Liver (tissue), 3 donors: ENCODE results near the gene BRAF.

ENCODE experiments used
- EGR1 ChIP-seq, 2 donors: IDR thresholded peaks; 2 replicates each; pipeline ENCODE4 v1.6.1; 2016 to 2018; ENCODE audit warnings: antibody characterized with exemption in 2 of 2, low read depth in 2 of 2
- GABPA ChIP-seq, 2 donors: IDR thresholded peaks in 1 of 2; conservative IDR thresholded peaks in 1 of 2; 2 replicates each; pipeline ENCODE4 v1.6.1; 2016; ENCODE audit warnings: antibody characterized with exemption in 2 of 2, mild to moderate bottlenecking in 1 of 2, moderate library complexity in 1 of 2
- JUND ChIP-seq, 2 donors: IDR thresholded peaks; 2 replicates each; pipeline ENCODE4 v1.6.1; 2016; ENCODE audit warnings: antibody characterized with exemption in 2 of 2
- SP1 ChIP-seq: IDR thresholded peaks from 2 replicates; pipeline ENCODE4 v1.6.1; 2018; ENCODE audit warnings: antibody characterized with exemption, mild to moderate bottlenecking
- TAF1 ChIP-seq: conservative IDR thresholded peaks from 2 replicates; pipeline ENCODE4 v1.6.1; 2016; ENCODE audit warnings: antibody characterized with exemption, mild to moderate bottlenecking
- TF ChIP-seq, protein P1 (sequence below): fragments of 150-350 bp; IDR thresholded peaks from 2 replicates; pipeline ENCODE4 v1.5.1; 2017; ENCODE audit warnings: improper control_type of control experiment, low read depth, low read length; ENCODE audit not compliant: missing input control
- TF ChIP-seq, protein P2 (sequence below): IDR thresholded peaks from 2 replicates; pipeline ENCODE4 v1.6.1; 2016; ENCODE audit warnings: antibody characterized with exemption
- donor health status: healthy.
- donor health status: healthy.

DNA sequence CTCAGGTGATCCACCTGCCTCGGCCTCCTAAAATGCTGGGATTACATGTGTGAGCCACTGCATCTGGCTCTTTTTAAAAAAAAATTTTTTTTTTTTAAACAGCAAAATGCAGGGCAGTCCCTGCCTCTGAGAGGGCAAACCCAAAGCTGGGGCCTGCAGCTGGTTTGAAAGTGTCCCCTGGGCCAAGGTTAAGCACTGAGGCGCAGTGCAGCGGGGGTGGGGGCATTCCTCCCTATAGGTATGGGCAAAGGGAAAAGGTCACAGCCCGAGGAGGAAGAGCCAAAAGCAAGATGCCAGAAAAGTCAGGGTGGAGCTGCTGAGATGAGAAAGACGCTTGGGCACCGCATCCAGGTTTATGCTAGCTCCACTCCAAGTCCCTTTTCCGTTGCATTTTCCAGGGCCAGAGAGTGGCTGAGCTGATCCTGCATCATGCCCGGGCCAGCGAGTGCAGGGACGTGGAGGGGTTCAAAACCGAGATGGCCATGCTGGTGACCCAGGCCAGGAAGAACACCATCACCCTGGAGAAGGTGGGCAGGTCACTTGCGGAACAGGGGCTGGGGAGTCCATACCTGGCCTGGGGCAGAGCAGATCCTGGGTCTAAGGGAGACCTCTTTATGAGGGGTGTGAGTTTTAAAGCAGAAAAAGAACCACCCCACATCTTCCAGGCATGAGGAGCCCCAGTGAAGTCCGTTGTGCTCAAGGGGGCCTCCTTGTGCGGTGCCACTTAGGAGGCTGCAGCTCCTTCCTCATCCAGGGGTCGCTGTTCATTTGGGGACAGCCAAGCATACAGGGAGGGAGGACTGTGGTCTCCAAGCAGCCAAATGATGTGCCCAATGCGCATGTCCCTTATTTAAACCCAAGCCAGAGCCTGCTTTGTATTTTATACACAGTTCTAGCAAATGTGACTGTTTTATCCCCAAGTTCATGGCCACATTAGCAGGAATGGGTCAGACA lies 235.3 kb downstream of the BRAF start:
- TF ChIP-seq, protein P1, sequence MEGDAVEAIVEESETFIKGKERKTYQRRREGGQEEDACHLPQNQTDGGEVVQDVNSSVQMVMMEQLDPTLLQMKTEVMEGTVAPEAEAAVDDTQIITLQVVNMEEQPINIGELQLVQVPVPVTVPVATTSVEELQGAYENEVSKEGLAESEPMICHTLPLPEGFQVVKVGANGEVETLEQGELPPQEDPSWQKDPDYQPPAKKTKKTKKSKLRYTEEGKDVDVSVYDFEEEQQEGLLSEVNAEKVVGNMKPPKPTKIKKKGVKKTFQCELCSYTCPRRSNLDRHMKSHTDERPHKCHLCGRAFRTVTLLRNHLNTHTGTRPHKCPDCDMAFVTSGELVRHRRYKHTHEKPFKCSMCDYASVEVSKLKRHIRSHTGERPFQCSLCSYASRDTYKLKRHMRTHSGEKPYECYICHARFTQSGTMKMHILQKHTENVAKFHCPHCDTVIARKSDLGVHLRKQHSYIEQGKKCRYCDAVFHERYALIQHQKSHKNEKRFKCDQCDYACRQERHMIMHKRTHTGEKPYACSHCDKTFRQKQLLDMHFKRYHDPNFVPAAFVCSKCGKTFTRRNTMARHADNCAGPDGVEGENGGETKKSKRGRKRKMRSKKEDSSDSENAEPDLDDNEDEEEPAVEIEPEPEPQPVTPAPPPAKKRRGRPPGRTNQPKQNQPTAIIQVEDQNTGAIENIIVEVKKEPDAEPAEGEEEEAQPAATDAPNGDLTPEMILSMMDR: no peak
- TF ChIP-seq GABPA (IDR thresholded peaks at IDR 0.05 in 1 of 2, conservative IDR thresholded peaks at IDR 0.05 in 1 of 2): no peak
- TF ChIP-seq SP1: no peak
- TF ChIP-seq, protein P2, sequence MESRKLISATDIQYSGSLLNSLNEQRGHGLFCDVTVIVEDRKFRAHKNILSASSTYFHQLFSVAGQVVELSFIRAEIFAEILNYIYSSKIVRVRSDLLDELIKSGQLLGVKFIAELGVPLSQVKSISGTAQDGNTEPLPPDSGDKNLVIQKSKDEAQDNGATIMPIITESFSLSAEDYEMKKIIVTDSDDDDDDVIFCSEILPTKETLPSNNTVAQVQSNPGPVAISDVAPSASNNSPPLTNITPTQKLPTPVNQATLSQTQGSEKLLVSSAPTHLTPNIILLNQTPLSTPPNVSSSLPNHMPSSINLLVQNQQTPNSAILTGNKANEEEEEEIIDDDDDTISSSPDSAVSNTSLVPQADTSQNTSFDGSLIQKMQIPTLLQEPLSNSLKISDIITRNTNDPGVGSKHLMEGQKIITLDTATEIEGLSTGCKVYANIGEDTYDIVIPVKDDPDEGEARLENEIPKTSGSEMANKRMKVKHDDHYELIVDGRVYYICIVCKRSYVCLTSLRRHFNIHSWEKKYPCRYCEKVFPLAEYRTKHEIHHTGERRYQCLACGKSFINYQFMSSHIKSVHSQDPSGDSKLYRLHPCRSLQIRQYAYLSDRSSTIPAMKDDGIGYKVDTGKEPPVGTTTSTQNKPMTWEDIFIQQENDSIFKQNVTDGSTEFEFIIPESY: no peak
- TF ChIP-seq JUND (IDR thresholded peaks at IDR 0.05): no peak
- TF ChIP-seq TAF1: no peak
- TF ChIP-seq EGR1 (IDR thresholded peaks at IDR 0.05; ENCODE audit: low read depth in 2 of 2): no peak
